ENCODE data around the gene MARK2.

DNA sequence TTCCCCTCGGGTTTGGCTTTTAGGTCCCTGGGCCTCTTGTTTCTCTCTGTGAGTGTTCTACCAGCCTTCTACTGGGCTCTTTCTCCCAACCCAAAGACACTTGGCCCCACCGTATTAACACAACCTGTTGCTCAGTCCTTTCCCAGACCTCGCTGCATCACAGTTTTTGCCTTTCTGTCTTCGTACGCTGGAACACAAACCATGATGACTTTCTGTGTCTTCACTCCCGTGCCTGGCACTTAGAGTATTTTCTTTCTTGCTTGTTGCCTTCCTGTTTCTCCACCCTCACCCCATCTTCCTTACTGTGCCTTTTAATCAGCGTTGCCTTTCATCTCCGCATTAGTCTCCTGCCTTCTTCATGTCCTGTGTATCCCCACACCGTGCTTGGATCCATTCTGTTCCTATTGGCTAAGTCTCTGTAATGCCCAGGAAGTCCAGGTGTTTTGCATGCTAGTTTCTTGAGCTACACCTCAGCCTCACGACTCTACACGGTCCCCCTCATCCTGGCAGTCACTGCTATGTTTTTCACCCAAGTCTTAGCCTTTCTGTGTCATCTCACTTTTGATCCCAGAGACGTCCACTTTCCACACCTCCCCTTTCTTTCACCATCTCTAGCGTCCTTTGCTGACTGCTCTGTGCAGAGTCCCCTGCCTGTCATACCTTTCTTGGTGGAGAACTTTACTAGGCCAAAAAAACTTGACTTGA lies 1.6 kb downstream of the MARK2 start:
- TF ChIP-seq, protein P1, sequence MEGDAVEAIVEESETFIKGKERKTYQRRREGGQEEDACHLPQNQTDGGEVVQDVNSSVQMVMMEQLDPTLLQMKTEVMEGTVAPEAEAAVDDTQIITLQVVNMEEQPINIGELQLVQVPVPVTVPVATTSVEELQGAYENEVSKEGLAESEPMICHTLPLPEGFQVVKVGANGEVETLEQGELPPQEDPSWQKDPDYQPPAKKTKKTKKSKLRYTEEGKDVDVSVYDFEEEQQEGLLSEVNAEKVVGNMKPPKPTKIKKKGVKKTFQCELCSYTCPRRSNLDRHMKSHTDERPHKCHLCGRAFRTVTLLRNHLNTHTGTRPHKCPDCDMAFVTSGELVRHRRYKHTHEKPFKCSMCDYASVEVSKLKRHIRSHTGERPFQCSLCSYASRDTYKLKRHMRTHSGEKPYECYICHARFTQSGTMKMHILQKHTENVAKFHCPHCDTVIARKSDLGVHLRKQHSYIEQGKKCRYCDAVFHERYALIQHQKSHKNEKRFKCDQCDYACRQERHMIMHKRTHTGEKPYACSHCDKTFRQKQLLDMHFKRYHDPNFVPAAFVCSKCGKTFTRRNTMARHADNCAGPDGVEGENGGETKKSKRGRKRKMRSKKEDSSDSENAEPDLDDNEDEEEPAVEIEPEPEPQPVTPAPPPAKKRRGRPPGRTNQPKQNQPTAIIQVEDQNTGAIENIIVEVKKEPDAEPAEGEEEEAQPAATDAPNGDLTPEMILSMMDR (IDR thresholded peaks at IDR 0.05): no peak
- no peak for TF ChIP-seq POLR2A (IDR thresholded peaks at IDR 0.05)

Measured in esophagus squamous epithelium (tissue), 4 donors.